ENCODE data around the gene NRIP3. TPM values are rescaled to one million over a fixed set of nuclear protein-coding genes. Genes with fewer than 3 reads are reported as not detected.

NRIP3 gene
- total and polyA plus RNA-seq, 2 donors (not counting 3 experiments of a cell fraction or from before 2014, with no cell fraction given): 3.7 to 9.9 TPM

DNA sequence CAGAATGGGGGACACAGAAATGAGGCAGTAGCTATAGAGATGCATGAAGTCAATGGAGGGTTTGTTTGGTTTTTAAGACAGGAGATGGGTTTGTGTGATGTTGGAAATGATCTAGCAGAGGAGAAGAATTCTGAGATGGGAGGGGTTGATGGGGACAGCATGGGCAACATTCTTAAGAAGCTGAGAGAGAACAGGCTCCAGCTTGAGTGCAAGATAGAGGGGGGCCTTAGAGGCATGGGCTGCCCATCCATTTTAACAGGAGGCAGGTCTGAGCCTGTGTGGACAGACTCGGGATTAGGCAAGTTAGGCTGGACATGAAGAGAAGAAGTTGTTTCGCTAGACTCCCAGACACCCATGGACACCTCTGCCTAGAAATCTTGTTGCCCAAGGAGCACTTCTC lies 37.9 kb upstream of the NRIP3 start:
- Histone ChIP-seq H3K9ac (replicated peaks; ENCODE audit: extremely low read depth, insufficient read depth, low read length) (no peak overlapping the region), H3K27ac (ENCODE audit: insufficient read depth, low read depth, low read length) (no peak overlapping the region), H3K36me3 (ENCODE audit: control insufficient read depth in 2 of 2, extremely low read depth in 1 of 2, insufficient read depth in 2 of 2, low read length in 2 of 2) (no peaks in the 10 kb centered on the region), H3K27me3 (ENCODE audit: control insufficient read depth in 2 of 2, insufficient read depth in 2 of 2, low read length in 2 of 2) (peaks cover 10 to 17% of the 10 kb centered on the region in 2 experiments), H3K9me3 (replicated peaks; ENCODE audit: control insufficient read depth, insufficient read depth, low read length) (no peaks in the 10 kb centered on the region), H3K9me1 (replicated peaks; ENCODE audit: control insufficient read depth, extremely low read depth, insufficient read depth, low read length) (no peaks in the 10 kb centered on the region), H3K79me2 (ENCODE audit: control insufficient read depth, insufficient read depth, low read length) (no peaks in the 10 kb centered on the region), H2AFZ (ENCODE audit: low read depth, low read length) (no peak overlapping the region), H3K4me3 (replicated peaks in 1 of 3; ENCODE audit: insufficient read depth in 1 of 3, low read depth in 1 of 3, low read length in 3 of 3) (no peak overlapping the region), H4K20me1 (replicated peaks; ENCODE audit: control insufficient read depth, extremely low read depth, insufficient read depth, low read length) (no peaks in the 10 kb centered on the region), H3K4me2 (ENCODE audit: insufficient read depth, low read length) (no peak overlapping the region), H3K4me1 (ENCODE audit: control insufficient read depth, extremely low read depth, insufficient read depth, low read length) (no peaks in the 10 kb centered on the region)
- TF ChIP-seq, protein P1, sequence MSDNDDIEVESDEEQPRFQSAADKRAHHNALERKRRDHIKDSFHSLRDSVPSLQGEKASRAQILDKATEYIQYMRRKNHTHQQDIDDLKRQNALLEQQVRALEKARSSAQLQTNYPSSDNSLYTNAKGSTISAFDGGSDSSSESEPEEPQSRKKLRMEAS (IDR thresholded peaks at IDR 0.05; ENCODE audit: insufficient read depth, insufficient read length): no peak
- TF ChIP-seq MYC (IDR thresholded peaks at IDR 0.05; ENCODE audit: low read depth, low read length): no peak
- TF ChIP-seq JUN (IDR thresholded peaks at IDR 0.05; ENCODE audit: borderline replicate concordance, insufficient read depth, insufficient read length, low read depth): no peak
- TF ChIP-seq GATA2 (IDR thresholded peaks at IDR 0.05; ENCODE audit: insufficient read depth, insufficient read length, low read depth, low read length): no peak
- TF ChIP-seq, protein P2, sequence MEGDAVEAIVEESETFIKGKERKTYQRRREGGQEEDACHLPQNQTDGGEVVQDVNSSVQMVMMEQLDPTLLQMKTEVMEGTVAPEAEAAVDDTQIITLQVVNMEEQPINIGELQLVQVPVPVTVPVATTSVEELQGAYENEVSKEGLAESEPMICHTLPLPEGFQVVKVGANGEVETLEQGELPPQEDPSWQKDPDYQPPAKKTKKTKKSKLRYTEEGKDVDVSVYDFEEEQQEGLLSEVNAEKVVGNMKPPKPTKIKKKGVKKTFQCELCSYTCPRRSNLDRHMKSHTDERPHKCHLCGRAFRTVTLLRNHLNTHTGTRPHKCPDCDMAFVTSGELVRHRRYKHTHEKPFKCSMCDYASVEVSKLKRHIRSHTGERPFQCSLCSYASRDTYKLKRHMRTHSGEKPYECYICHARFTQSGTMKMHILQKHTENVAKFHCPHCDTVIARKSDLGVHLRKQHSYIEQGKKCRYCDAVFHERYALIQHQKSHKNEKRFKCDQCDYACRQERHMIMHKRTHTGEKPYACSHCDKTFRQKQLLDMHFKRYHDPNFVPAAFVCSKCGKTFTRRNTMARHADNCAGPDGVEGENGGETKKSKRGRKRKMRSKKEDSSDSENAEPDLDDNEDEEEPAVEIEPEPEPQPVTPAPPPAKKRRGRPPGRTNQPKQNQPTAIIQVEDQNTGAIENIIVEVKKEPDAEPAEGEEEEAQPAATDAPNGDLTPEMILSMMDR (IDR thresholded peaks at IDR 0.05; ENCODE audit: extremely low read depth in 1 of 2, insufficient read depth in 1 of 2, low read depth in 1 of 2, low read length in 2 of 2): no peak
- no peak for TF ChIP-seq FOS (IDR thresholded peaks at IDR 0.05; ENCODE audit: borderline replicate concordance, insufficient read depth, low read length)
- no peak for TF ChIP-seq POLR2A (IDR thresholded peaks at IDR 0.05; ENCODE audit: low read depth, low read length)
- no peak for TF ChIP-seq EZH2 (IDR thresholded peaks at IDR 0.05; ENCODE audit: borderline replicate concordance, low read depth, low read length, severe bottlenecking)
- no peak for TF ChIP-seq POLR2AphosphoS5 (IDR thresholded peaks at IDR 0.05; ENCODE audit: insufficient read depth, low read depth, low read length)
- POLR2A ChIA-PET: no interaction called here
- dilution Hi-C loops (cut with MboI; ENCODE audit: extremely low pct_ligation_motif_present, low sequenced_read_pairs): no loop called here
- CTCF ChIA-PET: no interaction called here
- intact Hi-C loops (cut with micrococcal nuclease): no loop called here
- no TSS peak for BruUV-seq (replicated peaks)
- FAIRE-seq (no peak), DNase-seq (ENCODE audit: low read depth, low spot score) (no peak)

Measured in endothelial cell of umbilical vein (primary cell).